Upper lobe of right lung (tissue), 1 donor: ENCODE measurements around the gene FNDC1. TPM values are rescaled to one million over a fixed set of nuclear protein-coding genes. Genes with fewer than 3 reads are reported as not detected.
"Not testable (repeated sequence)": the region's sequence is repeated elsewhere in the genome, so short reads cannot be mapped to it uniquely, and the experiment has no call there.

Source experiments
- ATAC-seq: fragments of 200-7000 bp; cut with Tn5 transposase; one replicate; pipeline ENCODE4 v1.9.1; 2020; ENCODE audit warnings: mild to moderate bottlenecking, moderate library complexity
- DNase-seq: peaks from one replicate; pipeline ENCODE4 v3.0.0-alpha.2; 2020
- H3K27ac ChIP-seq: fragments of 200-600 bp; one replicate; pipeline ENCODE4 v1.8.0; 2022
- H3K27me3 ChIP-seq: fragments of 200-600 bp; one replicate; pipeline ENCODE4 v1.8.0; 2022; ENCODE audit warnings: mild to moderate bottlenecking
- H3K36me3 ChIP-seq: fragments of 200-600 bp; one replicate; pipeline ENCODE4 v1.8.0; 2022
- H3K4me1 ChIP-seq: fragments of 200-600 bp; one replicate; pipeline ENCODE4 v1.8.0; 2022
- H3K4me3 ChIP-seq: fragments of 200-600 bp; one replicate; pipeline ENCODE4 v1.8.0; 2022; ENCODE audit warnings: mild to moderate bottlenecking
- H3K9me3 ChIP-seq: fragments of 200-600 bp; one replicate; pipeline ENCODE4 v1.8.0; 2022
- CTCF ChIP-seq: fragments of 200-600 bp; IDR thresholded peaks from one replicate; pipeline ENCODE4 v1.8.0; 2022; ENCODE audit warnings: antibody characterized with exemption
- intact Hi-C: fragments of 100-400 bp; cut with DNase I; formaldehyde crosslinking; loops from one replicate; pipeline ENCODE4 v1.11.0; 2022
- total RNA-seq: library from RNA; stranded (reverse); fragmentation: NEBNext Ultra II Directional; extraction: Animal tissue kit (Norgen Biotek cat#: 25700); gene quantifications from one replicate; pipeline ENCODE4 v1.2.1, GENCODE V29; 2021
- donor health status: DM: no; HTN: yes; CAD: no; lungs with severe emphysema.

Gene FNDC1
- total RNA-seq, 1 donor from 2014 or later, result 1.1 TPM

GRCh38 chr6:159268511-159268910 lies 99.3 kb downstream of the FNDC1 start:
- ATAC-seq, result no peak
- Histone ChIP-seq H3K36me3 (no peaks in the 10 kb centered on the region), H3K27me3 (no peaks in the 10 kb centered on the region), H3K4me3 (no peak overlapping the region), H3K4me1 (no peaks in the 10 kb centered on the region), H3K27ac (no peak overlapping the region), H3K9me3 (no peaks in the 10 kb centered on the region)
- intact Hi-C loops, result no loop called here
- no peak for DNase-seq
- TF ChIP-seq CTCF, result no peak

GRCh38 chr6:159271257-159271656 lies 102.1 kb downstream of the FNDC1 start:
- no peak for ATAC-seq

GRCh38 chr6:159278626-159279025 lies 109.4 kb downstream of the FNDC1 start:
- ATAC-seq, result no peak
- Histone ChIP-seq H3K9me3 (no peaks in the 10 kb centered on the region), H3K36me3 (no peaks in the 10 kb centered on the region), H3K4me1 (no peaks in the 10 kb centered on the region), H3K4me3 (no peak overlapping the region), H3K27me3 (no peaks in the 10 kb centered on the region), H3K27ac (no peak overlapping the region)
- DNase-seq, result no peak
- no peak for TF ChIP-seq CTCF
- intact Hi-C loops, result no loop called here

More at GRCh38 chr6:159271257-159271656, 102.1 kb downstream of the FNDC1 start:
- Histone ChIP-seq H3K27me3 (no peaks in the 10 kb centered on the region), H3K36me3 (no peaks in the 10 kb centered on the region), H3K9me3 (no peaks in the 10 kb centered on the region), H3K4me3 (no peak overlapping the region), H3K4me1 (no peaks in the 10 kb centered on the region), H3K27ac (no peak overlapping the region)
- intact Hi-C loops, result no loop called here
- no peak for TF ChIP-seq CTCF
- no peak for DNase-seq

- no peaks in the 10 kb centered on the region for H3K27me3 ChIP-seq
- H3K36me3 ChIP-seq, result no peaks in the 10 kb centered on the region
- ATAC-seq, result no peak
- no peaks in the 10 kb centered on the region for H3K9me3 ChIP-seq
- H3K27ac ChIP-seq, result no peak overlapping the region
- no peaks in the 10 kb centered on the region for H3K4me1 ChIP-seq
- intact Hi-C loops, result no loop called here
- H3K4me3 ChIP-seq, result no peak overlapping the region
- TF ChIP-seq CTCF, result no peak
- DNase-seq, result no peak
Observed at GRCh38 chr6:159279790-159280277, 110.6 kb downstream of the FNDC1 start.

GRCh38 chr6:159282421-159282820 lies 113.2 kb downstream of the FNDC1 start:
- Histone ChIP-seq H3K9me3 (peaks cover 4% of the 10 kb centered on the region), H3K27ac (no peak overlapping the region), H3K27me3 (no peaks in the 10 kb centered on the region), H3K4me3 (no peak overlapping the region), H3K36me3 (no peaks in the 10 kb centered on the region), H3K4me1 (no peaks in the 10 kb centered on the region)
- no peak for TF ChIP-seq CTCF
- intact Hi-C loops, result no loop called here
- DNase-seq (no peak), ATAC-seq (no peak)

GRCh38 chr6:159284661-159285060 lies 115.5 kb downstream of the FNDC1 start:
- H3K27ac ChIP-seq, intact Hi-C loops, H3K36me3 ChIP-seq, H3K27me3 ChIP-seq, H3K4me1 ChIP-seq, H3K9me3 ChIP-seq, H3K4me3 ChIP-seq, ATAC-seq, DNase-seq: not testable (repeated sequence)
